Measurements from ENCODE around the gene ASPSCR1. TPM values are rescaled to one million over a fixed set of nuclear protein-coding genes. Genes with fewer than 3 reads are reported as not detected.
A peak's percentile ranks its signal among the peaks of the same experiment; 100 is the strongest.

Gene ASPSCR1
- total and polyA plus RNA-seq, 2 of the 8 experiments (the other 6 are each of a cell fraction or from before 2014, with no cell fraction given), result 33.3 to 43.7 TPM

- no peak for TF ChIP-seq KDM1A (IDR thresholded peaks at IDR 0.05; ENCODE audit: borderline replicate concordance, low read length)
- TF ChIP-seq BCL11A (IDR thresholded peaks at IDR 0.05; ENCODE audit: low read depth in 2 of 2, low read length in 2 of 2), result no peak
- TF ChIP-seq NRF1 (IDR thresholded peaks at IDR 0.05; ENCODE audit: low read depth, low read length), result no peak
- TF ChIP-seq HDAC6 (IDR thresholded peaks at IDR 0.05; ENCODE audit: low read depth, low read length), result no peak
- TF ChIP-seq SIN3A (conservative IDR thresholded peaks at IDR 0.05 in 1 of 2, IDR thresholded peaks at IDR 0.05 in 1 of 2; ENCODE audit: low read depth in 1 of 2, low read length in 2 of 2), result no peak
- no peak for TF ChIP-seq POLR2A (IDR thresholded peaks at IDR 0.05; ENCODE audit: control extremely low read depth in 1 of 2, low read depth in 2 of 2, low read length in 2 of 2)
- 0 out of 4 replicates have a peak, but pooled peaks of 1 of the 2 experiments have one; percentile 57 for TF ChIP-seq HDAC2 (IDR thresholded peaks at IDR 0.05; ENCODE audit: borderline replicate concordance in 1 of 2, low read depth in 2 of 2, low read length in 2 of 2)
- no peak for TF ChIP-seq FOSL1 (IDR thresholded peaks at IDR 0.05; ENCODE audit: insufficient read depth, low read depth, low read length)
- TF ChIP-seq POU5F1 (IDR thresholded peaks at IDR 0.05; ENCODE audit: low read depth, low read length), result no peak
- no peak for TF ChIP-seq TEAD4 (IDR thresholded peaks at IDR 0.05; ENCODE audit: low read depth, low read length)
- peak; percentile 16 for TF ChIP-seq CTBP2 (IDR thresholded peaks at IDR 0.05; ENCODE audit: borderline replicate concordance, insufficient read depth, insufficient read length, low read length)
- no peak for TF ChIP-seq YY1 (IDR thresholded peaks at IDR 0.05; ENCODE audit: low read depth, low read length)
- no peak for TF ChIP-seq CEBPB (IDR thresholded peaks at IDR 0.05; ENCODE audit: low read depth, low read length)
- peak; percentile 51 for TF ChIP-seq BACH1 (IDR thresholded peaks at IDR 0.05; ENCODE audit: low read length)
- TF ChIP-seq TAF1 (IDR thresholded peaks at IDR 0.05; ENCODE audit: low read depth, low read length), result no peak
- no peak for TF ChIP-seq SAP30 (IDR thresholded peaks at IDR 0.05; ENCODE audit: insufficient read depth, insufficient replicate concordance, low read length)
- no peak for TF ChIP-seq SP2 (IDR thresholded peaks at IDR 0.05; ENCODE audit: low read length)
- TF ChIP-seq TAF7 (optimal IDR thresholded peaks at IDR 0.05; ENCODE audit: borderline replicate concordance, low read depth, low read length), result peak; percentile 17
- no peak for TF ChIP-seq NANOG (IDR thresholded peaks at IDR 0.05; ENCODE audit: insufficient read depth, low read depth, low read length, poor library complexity, severe bottlenecking)
- no peak for TF ChIP-seq JUND (IDR thresholded peaks at IDR 0.05; ENCODE audit: low read length)
- no peak for TF ChIP-seq SUZ12 (IDR thresholded peaks at IDR 0.05; ENCODE audit: low read length)
- TF ChIP-seq ATF2 (IDR thresholded peaks at IDR 0.05; ENCODE audit: low read length), result no peak
These were observed 17.9 kb upstream of the ASPSCR1 start (continued) for GRCh38 chr17:81959362-81960129.
